ENCODE results near the gene SRBD1. TPM values are rescaled to one million over a fixed set of nuclear protein-coding genes. Genes with fewer than 3 reads are reported as not detected.

SRBD1 gene
- total and polyA plus RNA-seq, 4 donors: 11.2 to 43.9 (median 19.1) TPM

GRCh38 chr2:45634223-45634622 is 23.2 kb upstream of the SRBD1 start:
- H3K4me3 ChIP-seq (ENCODE audit: low read depth, low read length): no peak overlapping the region
- no peak overlapping the region for H3K27ac ChIP-seq (ENCODE audit: low read depth, low read length)
- H3K27me3 ChIP-seq (ENCODE audit: control insufficient read depth, insufficient read depth, low read length): no peaks in the 10 kb centered on the region
- no peaks in the 10 kb centered on the region for H3K9me3 ChIP-seq (ENCODE audit: control insufficient read depth, insufficient read depth, low read length)
- no peak for DNase-seq (ENCODE audit: low read depth in 4 of 6, low spot score in 6 of 6)
- WGBS (ENCODE audit: insufficient coverage): no CpG with 5 or more reads among the region's 5 CpGs
- no peaks in the 10 kb centered on the region for H3K4me1 ChIP-seq (ENCODE audit: control insufficient read depth, insufficient read depth, low read length)
- H3K36me3 ChIP-seq (ENCODE audit: control insufficient read depth, insufficient read depth, low read length): no peaks in the 10 kb centered on the region

- no peaks in the 10 kb centered on the region for H3K27me3 ChIP-seq (ENCODE audit: control insufficient read depth, insufficient read depth, low read length)
- H3K9me3 ChIP-seq (ENCODE audit: control insufficient read depth, insufficient read depth, low read length): no peaks in the 10 kb centered on the region
- H3K27ac ChIP-seq (ENCODE audit: low read depth, low read length): no peak overlapping the region
- H3K4me3 ChIP-seq (ENCODE audit: low read depth, low read length): no peak overlapping the region
- H3K4me1 ChIP-seq (ENCODE audit: control insufficient read depth, insufficient read depth, low read length): no peaks in the 10 kb centered on the region
- no peak for DNase-seq (ENCODE audit: low read depth in 4 of 6, low spot score in 6 of 6)
- WGBS (ENCODE audit: insufficient coverage): no CpG with 5 or more reads among the region's 3 CpGs
- H3K36me3 ChIP-seq (ENCODE audit: control insufficient read depth, insufficient read depth, low read length): no peaks in the 10 kb centered on the region
Observed at GRCh38 chr2:45631955-45632354, 20.9 kb upstream of the SRBD1 start.

- no peaks in the 10 kb centered on the region for H3K36me3 ChIP-seq (ENCODE audit: control insufficient read depth, insufficient read depth, low read length)
- 91% methylated on average over 3 of the region's 3 CpGs for WGBS (ENCODE audit: insufficient coverage)
- no peaks in the 10 kb centered on the region for H3K4me1 ChIP-seq (ENCODE audit: control insufficient read depth, insufficient read depth, low read length)
- H3K9me3 ChIP-seq (ENCODE audit: control insufficient read depth, insufficient read depth, low read length): no peaks in the 10 kb centered on the region
- H3K27me3 ChIP-seq (ENCODE audit: control insufficient read depth, insufficient read depth, low read length): no peaks in the 10 kb centered on the region
- no peak overlapping the region for H3K27ac ChIP-seq (ENCODE audit: low read depth, low read length)
- H3K4me3 ChIP-seq (ENCODE audit: low read depth, low read length): no peak overlapping the region
- no peak for DNase-seq (ENCODE audit: low read depth in 4 of 6, low spot score in 6 of 6)
Observed at GRCh38 chr2:45631319-45631718, 20.3 kb upstream of the SRBD1 start.

GRCh38 chr2:45629971-45630370 is 18.9 kb upstream of the SRBD1 start:
- Histone ChIP-seq H3K36me3 (ENCODE audit: control insufficient read depth, insufficient read depth, low read length) (no peaks in the 10 kb centered on the region), H3K27ac (ENCODE audit: low read depth, low read length) (no peak overlapping the region), H3K4me3 (ENCODE audit: low read depth, low read length) (no peak overlapping the region), H3K9me3 (ENCODE audit: control insufficient read depth, insufficient read depth, low read length) (no peaks in the 10 kb centered on the region), H3K27me3 (ENCODE audit: control insufficient read depth, insufficient read depth, low read length) (no peaks in the 10 kb centered on the region), H3K4me1 (ENCODE audit: control insufficient read depth, insufficient read depth, low read length) (no peaks in the 10 kb centered on the region)
- DNase-seq (ENCODE audit: low read depth in 4 of 6, low spot score in 6 of 6): no peak
- no CpG with 5 or more reads among the region's 1 CpG for WGBS (ENCODE audit: insufficient coverage)

GRCh38 chr2:45627911-45628310 is 16.8 kb upstream of the SRBD1 start:
- Histone ChIP-seq H3K4me1 (ENCODE audit: control insufficient read depth, insufficient read depth, low read length) (no peaks in the 10 kb centered on the region), H3K4me3 (ENCODE audit: low read depth, low read length) (no peak overlapping the region), H3K36me3 (ENCODE audit: control insufficient read depth, insufficient read depth, low read length) (no peaks in the 10 kb centered on the region), H3K27me3 (ENCODE audit: control insufficient read depth, insufficient read depth, low read length) (no peaks in the 10 kb centered on the region), H3K27ac (ENCODE audit: low read depth, low read length) (no peak overlapping the region), H3K9me3 (ENCODE audit: control insufficient read depth, insufficient read depth, low read length) (no peaks in the 10 kb centered on the region)
- no peak for DNase-seq (ENCODE audit: low read depth in 4 of 6, low spot score in 6 of 6)
- 80% methylated on average over 1 of the region's 1 CpG for WGBS (ENCODE audit: insufficient coverage)

GRCh38 chr2:45626387-45627221 is 15.5 kb upstream of the SRBD1 start:
- Histone ChIP-seq H3K4me1 (ENCODE audit: control insufficient read depth, insufficient read depth, low read length) (no peaks in the 10 kb centered on the region), H3K27ac (ENCODE audit: low read depth, low read length) (no peak overlapping the region), H3K9me3 (ENCODE audit: control insufficient read depth, insufficient read depth, low read length) (no peaks in the 10 kb centered on the region), H3K27me3 (ENCODE audit: control insufficient read depth, insufficient read depth, low read length) (no peaks in the 10 kb centered on the region), H3K4me3 (ENCODE audit: low read depth, low read length) (no peak overlapping the region), H3K36me3 (ENCODE audit: control insufficient read depth, insufficient read depth, low read length) (no peaks in the 10 kb centered on the region)
- no peak for DNase-seq (ENCODE audit: low read depth in 4 of 6, low spot score in 6 of 6)
- WGBS (ENCODE audit: insufficient coverage): 83% methylated on average over 5 of the region's 8 CpGs

GRCh38 chr2:45625824-45626223 is 14.8 kb upstream of the SRBD1 start:
- no peaks in the 10 kb centered on the region for H3K9me3 ChIP-seq (ENCODE audit: control insufficient read depth, insufficient read depth, low read length)
- no peaks in the 10 kb centered on the region for H3K27me3 ChIP-seq (ENCODE audit: control insufficient read depth, insufficient read depth, low read length)
- H3K27ac ChIP-seq (ENCODE audit: low read depth, low read length): no peak overlapping the region
- H3K4me3 ChIP-seq (ENCODE audit: low read depth, low read length): no peak overlapping the region
- H3K4me1 ChIP-seq (ENCODE audit: control insufficient read depth, insufficient read depth, low read length): no peaks in the 10 kb centered on the region
- no peaks in the 10 kb centered on the region for H3K36me3 ChIP-seq (ENCODE audit: control insufficient read depth, insufficient read depth, low read length)
- no peak for DNase-seq (ENCODE audit: low read depth in 4 of 6, low spot score in 6 of 6)

GRCh38 chr2:45623098-45623497 is 12.0 kb upstream of the SRBD1 start:
- H3K4me1 ChIP-seq (ENCODE audit: control insufficient read depth, insufficient read depth, low read length): no peaks in the 10 kb centered on the region
- no peak overlapping the region for H3K27ac ChIP-seq (ENCODE audit: low read depth, low read length)
- no peaks in the 10 kb centered on the region for H3K27me3 ChIP-seq (ENCODE audit: control insufficient read depth, insufficient read depth, low read length)
- no peaks in the 10 kb centered on the region for H3K9me3 ChIP-seq (ENCODE audit: control insufficient read depth, insufficient read depth, low read length)
- no peak overlapping the region for H3K4me3 ChIP-seq (ENCODE audit: low read depth, low read length)
- no peaks in the 10 kb centered on the region for H3K36me3 ChIP-seq (ENCODE audit: control insufficient read depth, insufficient read depth, low read length)
- DNase-seq (ENCODE audit: low read depth in 4 of 6, low spot score in 6 of 6): no peak
- WGBS (ENCODE audit: insufficient coverage): 100% methylated on average over 1 of the region's 3 CpGs

- WGBS (ENCODE audit: insufficient coverage): 100% methylated on average over 1 of the region's 6 CpGs
- Histone ChIP-seq H3K27ac (ENCODE audit: low read depth, low read length) (no peak overlapping the region), H3K9me3 (ENCODE audit: control insufficient read depth, insufficient read depth, low read length) (no peaks in the 10 kb centered on the region), H3K27me3 (ENCODE audit: control insufficient read depth, insufficient read depth, low read length) (no peaks in the 10 kb centered on the region), H3K4me1 (ENCODE audit: control insufficient read depth, insufficient read depth, low read length) (no peaks in the 10 kb centered on the region), H3K4me3 (ENCODE audit: low read depth, low read length) (no peak overlapping the region), H3K36me3 (ENCODE audit: control insufficient read depth, insufficient read depth, low read length) (no peaks in the 10 kb centered on the region)
- no peak for DNase-seq (ENCODE audit: low read depth in 4 of 6, low spot score in 6 of 6)
Observed at GRCh38 chr2:45622336-45623075, 11.4 kb upstream of the SRBD1 start.

- Histone ChIP-seq H3K36me3 (ENCODE audit: control insufficient read depth, insufficient read depth, low read length) (no peaks in the 10 kb centered on the region), H3K4me3 (ENCODE audit: low read depth, low read length) (no peak overlapping the region), H3K27ac (ENCODE audit: low read depth, low read length) (no peak overlapping the region), H3K4me1 (ENCODE audit: control insufficient read depth, insufficient read depth, low read length) (no peaks in the 10 kb centered on the region), H3K9me3 (ENCODE audit: control insufficient read depth, insufficient read depth, low read length) (no peaks in the 10 kb centered on the region), H3K27me3 (ENCODE audit: control insufficient read depth, insufficient read depth, low read length) (no peaks in the 10 kb centered on the region)
- no peak for DNase-seq (ENCODE audit: low read depth in 4 of 6, low spot score in 6 of 6)
- 60% methylated on average over 1 of the region's 2 CpGs for WGBS (ENCODE audit: insufficient coverage)
Observed at GRCh38 chr2:45617496-45617895, 6.4 kb upstream of the SRBD1 start.
